ENCODE results near the gene AMPD1. TPM values are rescaled to one million over a fixed set of nuclear protein-coding genes. Genes with fewer than 3 reads are reported as not detected.

The AMPD1 gene
- total and polyA plus RNA-seq, 2 of the 13 experiments (the other 11 are each of a cell fraction or from before 2014, with no cell fraction given), result not detected

DNA sequence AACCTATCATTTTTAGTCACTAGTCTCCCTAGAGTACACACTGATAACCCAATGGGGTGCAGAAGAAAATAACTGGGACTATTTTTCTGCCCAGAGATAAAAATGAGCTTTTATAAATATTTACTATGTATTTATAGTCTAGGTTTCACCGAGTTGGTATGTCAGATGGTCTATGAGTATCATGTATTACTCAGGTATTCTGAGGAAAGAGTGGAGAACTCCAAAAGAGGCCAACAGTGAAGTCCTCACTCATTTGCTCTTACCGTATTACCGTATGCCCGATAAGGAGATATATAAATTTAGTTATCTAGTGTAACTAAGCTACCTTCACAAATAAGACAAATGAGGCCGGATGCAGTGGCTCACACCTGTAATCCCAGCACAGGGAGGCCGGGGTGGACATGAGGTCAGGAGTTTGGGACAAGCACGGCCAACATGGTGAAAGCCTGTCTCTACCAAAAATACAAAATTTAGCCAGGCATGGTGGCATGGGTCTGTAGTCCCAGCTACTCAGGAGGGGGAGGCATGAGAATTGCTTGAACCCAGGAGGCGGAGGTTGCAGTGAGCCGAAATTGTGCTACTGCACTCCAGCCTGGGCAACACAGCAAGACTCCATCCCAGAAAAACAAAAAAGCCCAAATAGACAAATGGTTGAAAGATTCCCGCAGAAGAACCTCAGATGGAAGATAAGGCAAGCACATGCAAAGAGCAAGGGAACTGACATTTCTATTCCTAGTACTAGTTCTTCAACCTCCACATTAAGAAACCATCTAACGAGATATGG lies 46.8 kb upstream of the AMPD1 start:
- intact Hi-C loops (cut with micrococcal nuclease; ENCODE audit: unreplicated experiment) (no loop called here), in situ Hi-C loops (cut with HindIII; ENCODE audit: extremely low pct_ligation_motif_present, low pct_unique_long_range_greater_than_20kb) (no loop called here)
- ChIA-PET CTCF (ENCODE audit: low intra/inter-chr PET ratio, low total read pairs) (no interaction called here), POLR2A (no interaction called here)
- H3K9ac ChIP-seq (ENCODE audit: insufficient read depth, low read depth, low read length), result no peak overlapping the region
- no peak for DNase-seq (ENCODE audit: low spot score)
- no TSS peak for BruUV-seq (replicated peaks)
- peaks cover 91% of the 10 kb centered on the region for H3K79me2 ChIP-seq (ENCODE audit: insufficient read depth, low read length)
- H3K4me1 ChIP-seq (ENCODE audit: insufficient read depth, low read length), result peaks cover 17% of the 10 kb centered on the region
- 97% methylated on average over 11 of the region's 11 CpGs for WGBS (ENCODE audit: low lambda C conversion rate)
- H3K27ac ChIP-seq (ENCODE audit: extremely low read length, insufficient read depth, low read length), result no peak overlapping the region
- TF ChIP-seq, protein P1, sequence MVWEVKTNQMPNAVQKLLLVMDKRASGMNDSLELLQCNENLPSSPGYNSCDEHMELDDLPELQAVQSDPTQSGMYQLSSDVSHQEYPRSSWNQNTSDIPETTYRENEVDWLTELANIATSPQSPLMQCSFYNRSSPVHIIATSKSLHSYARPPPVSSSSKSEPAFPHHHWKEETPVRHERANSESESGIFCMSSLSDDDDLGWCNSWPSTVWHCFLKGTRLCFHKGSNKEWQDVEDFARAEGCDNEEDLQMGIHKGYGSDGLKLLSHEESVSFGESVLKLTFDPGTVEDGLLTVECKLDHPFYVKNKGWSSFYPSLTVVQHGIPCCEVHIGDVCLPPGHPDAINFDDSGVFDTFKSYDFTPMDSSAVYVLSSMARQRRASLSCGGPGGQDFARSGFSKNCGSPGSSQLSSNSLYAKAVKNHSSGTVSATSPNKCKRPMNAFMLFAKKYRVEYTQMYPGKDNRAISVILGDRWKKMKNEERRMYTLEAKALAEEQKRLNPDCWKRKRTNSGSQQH (CRISPR knock-in tag; IDR thresholded peaks at IDR 0.05; ENCODE audit: low read depth), result no peak
- TF ChIP-seq SATB2 (CRISPR knock-in tag; IDR thresholded peaks at IDR 0.05), result no peak
- TF ChIP-seq ZNF121 (CRISPR knock-in tag; IDR thresholded peaks at IDR 0.05), result peak; percentile 47
- H3K36me3 ChIP-seq (replicated peaks in 1 of 2; ENCODE audit: control insufficient read depth in 1 of 2, insufficient read depth in 2 of 2, low read length in 2 of 2), result peaks cover 12 to 70% of the 10 kb centered on the region in 2 experiments
- H3K27me3 ChIP-seq (ENCODE audit: control insufficient read depth in 1 of 2, insufficient read depth in 2 of 2, low read length in 2 of 2), result no peaks in the 10 kb centered on the region; a peak in 1 of 5 replicates
- H2AFZ ChIP-seq (ENCODE audit: low read length), result no peak overlapping the region
- H3K4me3 ChIP-seq (replicated peaks in 1 of 3; ENCODE audit: insufficient read depth in 1 of 3, low read depth in 2 of 3, low read length in 3 of 3), result no peak overlapping the region
- H3K9me3 ChIP-seq (ENCODE audit: low read length), result no peaks in the 10 kb centered on the region
- FAIRE-seq, result peak; percentile 12
- ATAC-seq, result no peak
- no peak overlapping the region for H3K4me2 ChIP-seq (ENCODE audit: low read depth, low read length)
- peaks cover 33% of the 10 kb centered on the region for H4K20me1 ChIP-seq (ENCODE audit: insufficient read depth, low read length)

DNA sequence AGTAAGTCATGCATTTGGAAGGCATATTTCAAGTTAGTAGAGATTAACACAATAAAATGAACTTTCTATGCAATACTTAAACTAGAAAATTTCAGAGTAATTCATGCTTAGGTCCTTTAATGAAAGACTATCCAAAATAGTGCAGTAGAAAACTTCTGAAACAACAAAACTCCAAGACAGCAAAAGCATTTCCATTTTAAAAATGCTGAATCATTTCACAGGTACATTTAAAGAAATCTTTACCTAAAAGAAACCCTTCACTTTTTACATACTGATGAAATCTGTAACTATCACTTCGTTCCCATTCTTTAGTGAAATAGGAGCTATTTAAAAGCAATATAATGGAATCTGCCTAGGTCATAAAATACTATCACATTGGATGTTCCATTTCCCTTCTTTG lies 45.0 kb upstream of the AMPD1 start:
- H3K4me2 ChIP-seq (ENCODE audit: low read depth, low read length), result no peak overlapping the region
- H3K27me3 ChIP-seq (ENCODE audit: control insufficient read depth in 1 of 2, insufficient read depth in 2 of 2, low read length in 2 of 2), result no peaks in the 10 kb centered on the region; a peak in 1 of 5 replicates
- H3K4me3 ChIP-seq (replicated peaks in 1 of 3; ENCODE audit: insufficient read depth in 1 of 3, low read depth in 2 of 3, low read length in 3 of 3), result no peak overlapping the region
- no peak overlapping the region for H2AFZ ChIP-seq (ENCODE audit: low read length)
- no peak for FAIRE-seq
- H3K9ac ChIP-seq (ENCODE audit: insufficient read depth, low read depth, low read length), result no peak overlapping the region
- H3K27ac ChIP-seq (ENCODE audit: extremely low read length, insufficient read depth, low read length), result no peak overlapping the region
- ChIA-PET POLR2A (no interaction called here), CTCF (ENCODE audit: low intra/inter-chr PET ratio, low total read pairs) (no interaction called here)
- H3K36me3 ChIP-seq (replicated peaks in 1 of 2; ENCODE audit: control insufficient read depth in 1 of 2, insufficient read depth in 2 of 2, low read length in 2 of 2), result peaks cover 17 to 70% of the 10 kb centered on the region in 2 experiments
- H3K4me1 ChIP-seq (ENCODE audit: insufficient read depth, low read length), result peaks cover 20% of the 10 kb centered on the region
- peaks cover 78% of the 10 kb centered on the region for H3K79me2 ChIP-seq (ENCODE audit: insufficient read depth, low read length)
- ATAC-seq, result no peak
- intact Hi-C loops (cut with micrococcal nuclease; ENCODE audit: unreplicated experiment) (no loop called here), in situ Hi-C loops (cut with HindIII; ENCODE audit: extremely low pct_ligation_motif_present, low pct_unique_long_range_greater_than_20kb) (no loop called here)
- BruUV-seq (replicated peaks), result no TSS peak
- H3K9me3 ChIP-seq (ENCODE audit: low read length), result no peaks in the 10 kb centered on the region
- TF ChIP-seq SRY (CRISPR knock-in tag; IDR thresholded peaks at IDR 0.05), result no peak
- TF ChIP-seq ZNF83 (CRISPR knock-in tag; IDR thresholded peaks at IDR 0.05; ENCODE audit: borderline replicate concordance), result no peak
- 0 out of 2 replicates have a peak, but pooled peaks have one; percentile 11 for TF ChIP-seq NFE2L2 (IDR thresholded peaks at IDR 0.05; ENCODE audit: low read length)
- TF ChIP-seq, protein P1 (CRISPR knock-in tag; IDR thresholded peaks at IDR 0.05; ENCODE audit: low read depth), result no peak
- peaks cover 19% of the 10 kb centered on the region for H4K20me1 ChIP-seq (ENCODE audit: insufficient read depth, low read length)
- 98% methylated on average over 1 of the region's 1 CpG for WGBS (ENCODE audit: low lambda C conversion rate)
- no peak for DNase-seq (ENCODE audit: low spot score)
